ENCODE measurements around the gene APOBEC3F.

GRCh38 chr22:39012533-39013511, 27.8 kb upstream of the APOBEC3F start:
- TF ChIP-seq CTCF (IDR thresholded peaks at IDR 0.05) (no peak), POLR2A (IDR thresholded peaks at IDR 0.05) (no peak)

Data from right lobe of liver (tissue), 4 donors.